Measurements from ENCODE around the gene MAN2A1. TPM values are rescaled to one million over a fixed set of nuclear protein-coding genes. Genes with fewer than 3 reads are reported as not detected.

MAN2A1 gene
- total and polyA plus RNA-seq, 4 donors, result 29.5 to 107 (median 42.0) TPM

DNA sequence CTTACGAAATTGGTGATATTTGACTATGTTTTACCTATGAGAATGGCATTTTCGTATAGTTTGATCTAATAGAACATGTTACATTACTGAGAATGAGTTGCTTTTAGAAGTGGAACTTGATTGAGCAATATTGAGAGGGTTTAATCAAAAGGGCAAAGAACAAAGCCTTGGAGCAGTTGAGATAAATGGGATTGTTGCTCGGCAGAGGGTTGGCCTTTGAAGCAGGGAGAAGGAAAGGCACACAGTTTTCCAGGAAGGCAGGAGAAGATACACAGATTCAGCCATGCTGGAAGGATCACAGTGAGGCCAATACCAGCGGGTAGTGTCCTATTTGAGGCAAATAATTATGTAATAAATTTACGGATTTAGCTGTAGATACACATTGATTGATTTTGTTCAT lies 19.5 kb downstream of the MAN2A1 start:
- H3K27ac ChIP-seq (ENCODE audit: low read depth, low read length), result no peak overlapping the region
- no peaks in the 10 kb centered on the region for H3K27me3 ChIP-seq (ENCODE audit: control insufficient read depth, insufficient read depth, low read length)
- WGBS (ENCODE audit: insufficient coverage), result 77% methylated on average over 4 of the region's 5 CpGs
- no peaks in the 10 kb centered on the region for H3K36me3 ChIP-seq (ENCODE audit: control insufficient read depth, insufficient read depth, low read length)
- H3K4me3 ChIP-seq (ENCODE audit: low read depth, low read length), result no peak overlapping the region
- H3K9me3 ChIP-seq (ENCODE audit: control insufficient read depth, insufficient read depth, low read length), result no peaks in the 10 kb centered on the region
- no peak for DNase-seq (ENCODE audit: low read depth in 4 of 6, low spot score in 6 of 6)
- no peaks in the 10 kb centered on the region for H3K4me1 ChIP-seq (ENCODE audit: control insufficient read depth, insufficient read depth, low read length)

DNA sequence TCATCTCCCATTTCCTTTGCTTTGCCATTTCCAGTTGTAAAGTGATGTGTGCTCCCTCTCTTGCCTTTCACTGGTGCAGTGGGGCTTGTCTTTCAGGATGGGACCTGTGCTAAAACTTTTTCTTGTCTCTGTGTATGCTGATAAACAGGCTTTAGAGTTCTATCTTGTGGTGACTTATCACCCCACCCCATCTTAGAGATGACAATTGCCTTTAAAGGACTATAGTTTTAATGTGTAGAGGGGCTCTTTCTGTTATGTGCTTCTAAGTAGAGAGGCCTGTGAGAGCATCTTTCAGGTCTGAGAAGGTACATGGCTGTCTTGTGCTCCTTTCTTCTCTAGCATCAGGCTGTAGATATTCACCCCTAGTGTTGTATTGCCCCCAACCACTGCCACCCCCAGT lies 21.9 kb downstream of the MAN2A1 start:
- no peaks in the 10 kb centered on the region for H3K4me1 ChIP-seq (ENCODE audit: control insufficient read depth, insufficient read depth, low read length)
- no peak for DNase-seq (ENCODE audit: low read depth in 4 of 6, low spot score in 6 of 6)
- no peaks in the 10 kb centered on the region for H3K27me3 ChIP-seq (ENCODE audit: control insufficient read depth, insufficient read depth, low read length)
- H3K4me3 ChIP-seq (ENCODE audit: low read depth, low read length), result no peak overlapping the region
- H3K27ac ChIP-seq (ENCODE audit: low read depth, low read length), result no peak overlapping the region
- no peaks in the 10 kb centered on the region for H3K9me3 ChIP-seq (ENCODE audit: control insufficient read depth, insufficient read depth, low read length)
- no peaks in the 10 kb centered on the region for H3K36me3 ChIP-seq (ENCODE audit: control insufficient read depth, insufficient read depth, low read length)

DNA sequence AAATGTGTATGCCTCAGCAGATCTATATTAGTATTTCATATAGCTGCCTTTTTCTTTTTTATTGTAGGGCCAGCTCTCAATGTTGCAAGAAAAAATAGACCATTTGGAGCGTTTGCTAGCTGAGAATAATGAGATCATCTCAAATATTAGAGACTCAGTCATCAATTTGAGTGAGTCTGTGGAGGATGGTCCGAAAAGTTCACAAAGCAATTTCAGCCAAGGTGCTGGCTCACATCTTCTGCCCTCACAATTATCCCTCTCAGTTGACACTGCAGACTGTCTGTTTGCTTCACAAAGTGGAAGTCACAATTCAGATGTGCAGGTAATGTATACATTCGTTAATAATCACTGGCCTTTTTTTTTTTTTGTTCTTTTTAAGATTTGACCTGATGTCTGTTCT lies 23.7 kb downstream of the MAN2A1 start:
- Histone ChIP-seq H3K9me3 (ENCODE audit: control insufficient read depth, insufficient read depth, low read length) (no peaks in the 10 kb centered on the region), H3K27me3 (ENCODE audit: control insufficient read depth, insufficient read depth, low read length) (no peaks in the 10 kb centered on the region), H3K36me3 (ENCODE audit: control insufficient read depth, insufficient read depth, low read length) (no peaks in the 10 kb centered on the region), H3K4me3 (ENCODE audit: low read depth, low read length) (no peak overlapping the region), H3K27ac (ENCODE audit: low read depth, low read length) (no peak overlapping the region), H3K4me1 (ENCODE audit: control insufficient read depth, insufficient read depth, low read length) (no peaks in the 10 kb centered on the region)
- DNase-seq (ENCODE audit: low read depth in 4 of 6, low spot score in 6 of 6), result peak in 1 of 6 donors; percentile 39
- WGBS (ENCODE audit: insufficient coverage), result 100% methylated on average over 1 of the region's 3 CpGs

GRCh38 chr5:109714592-109714991 lies 24.9 kb downstream of the MAN2A1 start:
- DNase-seq (ENCODE audit: low read depth in 4 of 6, low spot score in 6 of 6), result no peak

GRCh38 chr5:109718216-109718615 lies 28.5 kb downstream of the MAN2A1 start:
- H3K27me3 ChIP-seq (ENCODE audit: control insufficient read depth, insufficient read depth, low read length), result no peaks in the 10 kb centered on the region

More at GRCh38 chr5:109714592-109714991, 24.9 kb downstream of the MAN2A1 start:
- no peaks in the 10 kb centered on the region for H3K27me3 ChIP-seq (ENCODE audit: control insufficient read depth, insufficient read depth, low read length)
- H3K4me1 ChIP-seq (ENCODE audit: control insufficient read depth, insufficient read depth, low read length), result no peaks in the 10 kb centered on the region
- H3K9me3 ChIP-seq (ENCODE audit: control insufficient read depth, insufficient read depth, low read length), result no peaks in the 10 kb centered on the region
- H3K4me3 ChIP-seq (ENCODE audit: low read depth, low read length), result no peak overlapping the region
- 86% methylated on average over 3 of the region's 3 CpGs for WGBS (ENCODE audit: insufficient coverage)
- H3K36me3 ChIP-seq (ENCODE audit: control insufficient read depth, insufficient read depth, low read length), result no peaks in the 10 kb centered on the region
- H3K27ac ChIP-seq (ENCODE audit: low read depth, low read length), result no peak overlapping the region

DNA sequence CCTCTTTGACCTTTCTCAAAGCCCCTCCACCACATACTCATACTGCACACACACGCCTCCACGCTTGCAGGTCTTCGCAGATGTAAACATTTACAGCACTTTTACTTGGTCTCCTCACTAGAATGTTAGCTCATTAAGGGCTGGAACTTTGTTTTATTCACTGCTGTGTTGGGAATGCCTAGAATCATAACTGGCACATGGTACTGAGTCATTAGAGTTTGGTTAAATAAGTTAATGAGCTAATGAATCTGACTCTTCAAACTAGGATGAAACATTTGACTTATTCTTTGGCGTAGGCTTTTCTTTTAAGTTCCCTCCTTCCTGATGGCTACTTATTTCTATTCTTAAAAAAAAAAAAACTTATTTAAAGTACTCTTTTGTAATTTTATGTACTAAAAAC lies 28.9 kb downstream of the MAN2A1 start:
- no CpG with 5 or more reads among the region's 4 CpGs for WGBS (ENCODE audit: insufficient coverage)
- Histone ChIP-seq H3K27ac (ENCODE audit: low read depth, low read length) (no peak overlapping the region), H3K9me3 (ENCODE audit: control insufficient read depth, insufficient read depth, low read length) (no peaks in the 10 kb centered on the region), H3K4me3 (ENCODE audit: low read depth, low read length) (no peak overlapping the region), H3K4me1 (ENCODE audit: control insufficient read depth, insufficient read depth, low read length) (no peaks in the 10 kb centered on the region), H3K27me3 (ENCODE audit: control insufficient read depth, insufficient read depth, low read length) (no peaks in the 10 kb centered on the region), H3K36me3 (ENCODE audit: control insufficient read depth, insufficient read depth, low read length) (no peaks in the 10 kb centered on the region)
- DNase-seq (ENCODE audit: low read depth in 4 of 6, low spot score in 6 of 6), result no peak

More at GRCh38 chr5:109718216-109718615, 28.5 kb downstream of the MAN2A1 start:
- 86% methylated on average over 2 of the region's 3 CpGs for WGBS (ENCODE audit: insufficient coverage)
- Histone ChIP-seq H3K4me1 (ENCODE audit: control insufficient read depth, insufficient read depth, low read length) (no peaks in the 10 kb centered on the region), H3K27ac (ENCODE audit: low read depth, low read length) (no peak overlapping the region), H3K9me3 (ENCODE audit: control insufficient read depth, insufficient read depth, low read length) (no peaks in the 10 kb centered on the region), H3K4me3 (ENCODE audit: low read depth, low read length) (no peak overlapping the region), H3K36me3 (ENCODE audit: control insufficient read depth, insufficient read depth, low read length) (no peaks in the 10 kb centered on the region)
- no peak for DNase-seq (ENCODE audit: low read depth in 4 of 6, low spot score in 6 of 6)

DNA sequence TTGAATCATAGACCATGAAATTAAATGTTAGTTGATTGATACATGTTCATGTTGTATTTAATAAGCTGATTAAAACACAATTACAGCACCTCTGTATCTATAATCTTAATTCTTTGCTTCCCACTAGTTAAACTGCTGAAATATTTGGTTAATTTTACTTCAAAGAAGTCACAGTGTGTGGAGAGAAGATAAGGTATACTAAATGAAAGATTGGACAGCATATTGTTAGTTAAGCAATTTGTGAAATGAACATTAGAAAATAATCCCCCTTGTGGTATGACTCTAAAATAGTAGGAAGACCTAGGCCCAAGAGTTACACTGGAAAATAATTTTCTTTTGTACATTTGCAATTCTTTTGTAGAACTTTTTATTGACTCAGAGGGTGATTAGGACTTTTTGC lies 30.3 kb downstream of the MAN2A1 start:
- Histone ChIP-seq H3K4me3 (ENCODE audit: low read depth, low read length) (no peak overlapping the region), H3K9me3 (ENCODE audit: control insufficient read depth, insufficient read depth, low read length) (no peaks in the 10 kb centered on the region), H3K27ac (ENCODE audit: low read depth, low read length) (no peak overlapping the region), H3K4me1 (ENCODE audit: control insufficient read depth, insufficient read depth, low read length) (no peaks in the 10 kb centered on the region), H3K27me3 (ENCODE audit: control insufficient read depth, insufficient read depth, low read length) (no peaks in the 10 kb centered on the region), H3K36me3 (ENCODE audit: control insufficient read depth, insufficient read depth, low read length) (no peaks in the 10 kb centered on the region)
- no peak for DNase-seq (ENCODE audit: low read depth in 4 of 6, low spot score in 6 of 6)

GRCh38 chr5:109721741-109722140 lies 32.0 kb downstream of the MAN2A1 start:
- no peak for DNase-seq (ENCODE audit: low read depth in 4 of 6, low spot score in 6 of 6)
- WGBS (ENCODE audit: insufficient coverage), result no CpG with 5 or more reads among the region's 1 CpG
- Histone ChIP-seq H3K27me3 (ENCODE audit: control insufficient read depth, insufficient read depth, low read length) (no peaks in the 10 kb centered on the region), H3K36me3 (ENCODE audit: control insufficient read depth, insufficient read depth, low read length) (no peaks in the 10 kb centered on the region), H3K9me3 (ENCODE audit: control insufficient read depth, insufficient read depth, low read length) (no peaks in the 10 kb centered on the region), H3K4me1 (ENCODE audit: control insufficient read depth, insufficient read depth, low read length) (no peaks in the 10 kb centered on the region), H3K27ac (ENCODE audit: low read depth, low read length) (no peak overlapping the region), H3K4me3 (ENCODE audit: low read depth, low read length) (no peak overlapping the region)

DNA sequence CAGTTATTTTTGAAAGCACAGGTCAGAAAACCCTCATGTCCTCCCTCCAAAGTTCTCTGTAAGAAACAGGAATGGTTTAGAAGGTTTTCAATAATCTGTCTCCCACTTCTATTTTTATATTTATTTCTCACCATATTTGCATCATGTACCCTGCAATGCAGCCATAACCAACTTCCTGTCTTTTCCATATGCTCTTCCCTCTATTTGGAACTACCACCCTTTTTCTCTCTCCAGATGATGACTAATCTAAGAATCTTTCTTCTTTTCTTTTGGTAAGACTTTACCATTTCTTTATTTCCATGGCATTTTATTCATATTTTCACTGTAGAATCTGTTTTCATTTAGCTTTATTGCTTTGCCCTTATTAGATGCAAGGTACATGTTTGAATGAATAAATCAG lies 33.9 kb downstream of the MAN2A1 start:
- Histone ChIP-seq H3K4me1 (ENCODE audit: control insufficient read depth, insufficient read depth, low read length) (no peaks in the 10 kb centered on the region), H3K27me3 (ENCODE audit: control insufficient read depth, insufficient read depth, low read length) (no peaks in the 10 kb centered on the region), H3K27ac (ENCODE audit: low read depth, low read length) (no peak overlapping the region), H3K4me3 (ENCODE audit: low read depth, low read length) (no peak overlapping the region), H3K9me3 (ENCODE audit: control insufficient read depth, insufficient read depth, low read length) (no peaks in the 10 kb centered on the region), H3K36me3 (ENCODE audit: control insufficient read depth, insufficient read depth, low read length) (no peaks in the 10 kb centered on the region)
- DNase-seq (ENCODE audit: low read depth in 4 of 6, low spot score in 6 of 6), result no peak

DNA sequence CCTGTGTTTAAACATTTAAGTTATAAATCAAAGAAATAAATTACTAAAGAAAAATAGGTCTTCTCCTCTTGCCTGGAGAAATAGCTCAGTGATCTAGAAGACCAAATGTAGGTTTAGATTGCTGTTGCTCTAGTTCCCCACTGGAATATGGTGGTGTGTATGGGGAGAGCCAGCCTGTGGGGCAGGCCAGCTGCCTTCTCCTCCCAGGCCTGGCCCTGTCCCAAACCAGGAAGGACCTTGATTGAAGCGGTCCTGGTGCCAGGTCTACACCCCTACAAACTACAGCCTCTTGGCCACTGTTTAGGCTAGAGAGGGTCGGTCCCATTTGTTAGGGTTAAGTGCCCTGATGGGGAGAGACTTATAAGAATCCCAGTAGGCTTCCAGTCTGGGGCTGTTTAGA lies 35.4 kb downstream of the MAN2A1 start:
- WGBS (ENCODE audit: insufficient coverage), result 100% methylated on average over 1 of the region's 2 CpGs
- H3K36me3 ChIP-seq (ENCODE audit: control insufficient read depth, insufficient read depth, low read length), result no peaks in the 10 kb centered on the region
- H3K27ac ChIP-seq (ENCODE audit: low read depth, low read length), result no peak overlapping the region
- H3K27me3 ChIP-seq (ENCODE audit: control insufficient read depth, insufficient read depth, low read length), result no peaks in the 10 kb centered on the region
- H3K4me1 ChIP-seq (ENCODE audit: control insufficient read depth, insufficient read depth, low read length), result no peaks in the 10 kb centered on the region
- no peak overlapping the region for H3K4me3 ChIP-seq (ENCODE audit: low read depth, low read length)
- DNase-seq (ENCODE audit: low read depth in 4 of 6, low spot score in 6 of 6), result no peak
- no peaks in the 10 kb centered on the region for H3K9me3 ChIP-seq (ENCODE audit: control insufficient read depth, insufficient read depth, low read length)
